Measurements from ENCODE around the gene EGFR. TPM values are rescaled to one million over a fixed set of nuclear protein-coding genes. Genes with fewer than 3 reads are reported as not detected.

The EGFR gene
- 1.5 and 7.5 TPM in 2 replicates for total RNA-seq

GRCh38 chr7:55018361-55019190 lies at the start of gene EGFR:
Gene EGFR, plus strand, starts transcription at chr7:55019017. Its CDS starts 261 bp downstream, at chr7:55019278.

